H1 (cell line): Measurements from ENCODE around the gene ABHD8. TPM values are rescaled to one million over a fixed set of nuclear protein-coding genes. Genes with fewer than 3 reads are reported as not detected.

Experiments used
- ATF2 ChIP-seq: IDR thresholded peaks from 2 replicates; pipeline ENCODE4 v1.6.1; 2012; ENCODE audit warnings: low read length, inconsistent platforms
- ATF3 ChIP-seq: IDR thresholded peaks from 2 replicates; pipeline ENCODE4 v1.6.1; 2011; ENCODE audit warnings: low read depth, mild to moderate bottlenecking, low read length; ENCODE audit not compliant: insufficient read depth
- BRCA1 ChIP-seq: IDR thresholded peaks from 2 replicates; pipeline ENCODE4 v1.6.1; 2012; ENCODE audit warnings: low read depth, low read length, improper control_type of control experiment
- CBX8 ChIP-seq: fragments of 300-800, 300-1000 bp; sonication (generic); IDR thresholded peaks from 2 replicates; pipeline ENCODE4 v1.7.1; 2016; ENCODE audit warnings: low read depth, low read length, borderline replicate concordance
- EZH2 ChIP-seq: fragments of 200-600 bp; sonication (generic); IDR thresholded peaks from 2 replicates; pipeline ENCODE4 v1.7.1; 2012; ENCODE audit warnings: low read depth, mild to moderate bottlenecking, moderate library complexity, low read length, inconsistent platforms; ENCODE audit not compliant: severe bottlenecking
- GABPA ChIP-seq: IDR thresholded peaks from 2 replicates; pipeline ENCODE4 v1.6.1; 2011; ENCODE audit warnings: mild to moderate bottlenecking, low read length, moderate library complexity, borderline replicate concordance; ENCODE audit not compliant: insufficient read depth
- HDAC2 ChIP-seq, 2 experiments: fragments of 300-600 bp in 1 of 2; sonication (generic) in 1 of 2; IDR thresholded peaks; 2 replicates each; pipeline ENCODE4 v1.6.1; 2011 to 2012; ENCODE audit warnings: low read depth in 2 of 2, low read length in 2 of 2, mild to moderate bottlenecking in 2 of 2, moderate library complexity in 2 of 2, borderline replicate concordance in 1 of 2, inconsistent platforms in 1 of 2
- HDAC6 ChIP-seq: IDR thresholded peaks from one replicate; pipeline ENCODE4 v1.7.1; 2012; ENCODE audit warnings: low read depth, mild to moderate bottlenecking, inconsistent platforms, low read length, moderate library complexity
- JUN ChIP-seq: IDR thresholded peaks from 2 replicates; pipeline ENCODE4 v1.6.1; 2011; ENCODE audit warnings: low read depth, mild to moderate bottlenecking, improper control_type of control experiment, low read length
- POLR2AphosphoS5 ChIP-seq: IDR thresholded peaks from 2 replicates; pipeline ENCODE4 v1.6.1; 2011; ENCODE audit warnings: low read depth, low read length
- RFX5 ChIP-seq: IDR thresholded peaks from 2 replicates; pipeline ENCODE4 v1.6.1; 2011; ENCODE audit warnings: low read depth, low read length, improper control_type of control experiment, borderline replicate concordance
- SAP30 ChIP-seq: fragments of 300-600 bp; sonication (generic); IDR thresholded peaks from 2 replicates; pipeline ENCODE4 v1.7.1; 2012; ENCODE audit warnings: low read length, moderate library complexity, mild to moderate bottlenecking, inconsistent platforms; ENCODE audit not compliant: insufficient read depth, insufficient replicate concordance
- SIN3A ChIP-seq, 2 experiments: IDR thresholded peaks in 1 of 2; conservative IDR thresholded peaks in 1 of 2; 2 replicates each; pipeline ENCODE4 v1.6.1; 2011 to 2012; ENCODE audit warnings: low read length in 2 of 2, improper control_type of control experiment in 1 of 2, low read depth in 1 of 2, mild to moderate bottlenecking in 1 of 2
- SP1 ChIP-seq: IDR thresholded peaks from 2 replicates; pipeline ENCODE4 v1.6.1; 2011; ENCODE audit warnings: low read depth, low read length
- SP2 ChIP-seq: IDR thresholded peaks from 2 replicates; pipeline ENCODE4 v1.6.1; 2012; ENCODE audit warnings: mild to moderate bottlenecking, low read length, inconsistent platforms
- SRF ChIP-seq: IDR thresholded peaks from 2 replicates; pipeline ENCODE4 v1.6.1; 2011; ENCODE audit warnings: mild to moderate bottlenecking, low read depth, low read length, moderate library complexity
- TBP ChIP-seq: IDR thresholded peaks from 2 replicates; pipeline ENCODE4 v1.6.1; 2011; ENCODE audit warnings: low read depth, low read length, improper control_type of control experiment
- TCF12 ChIP-seq: IDR thresholded peaks from 2 replicates; pipeline ENCODE4 v1.6.1; 2011; ENCODE audit warnings: low read depth, mild to moderate bottlenecking, low read length
- USF2 ChIP-seq: IDR thresholded peaks from 2 replicates; pipeline ENCODE4 v1.6.1; 2011; ENCODE audit warnings: low read length, improper control_type of control experiment
- polyA plus RNA-seq, 7 experiments: library from polyadenylated mRNA; depleted of rRNA in 3 of 7; stranded (reverse) in 5 of 7; unstranded in 2 of 7; fragments of >200 nt in 5 of 7; fragments of 200-250 nt in 2 of 7; gene quantifications; 1 replicate in 5 of 7; 2 replicates in 1 of 7; 4 replicates in 1 of 7; pipeline versions ENCODE4 v1.2.1 to v1.2.3, GENCODE V29; 2011 to 2013; ENCODE audit warnings: missing spikeins in 2 of 7, mixed read lengths in 2 of 7
- total RNA-seq: library from RNA; stranded (reverse); fragmentation: NEBNext Ultra II Directional; extraction: Animal tissue kit (Norgen Biotek cat#: 25700); gene quantifications from 2 replicates; pipeline ENCODE4 v1.2.1, GENCODE V29; 2021

Gene ABHD8
- total and polyA plus RNA-seq, 2 of the 8 experiments (the other 6 are each of a cell fraction or from before 2014, with no cell fraction given) = 11.3 to 18.7 TPM

GRCh38 chr19:17266975-17267788, 36.0 kb downstream of the ABHD8 start, which contains the start of gene BABAM1 (continued):
- TF ChIP-seq POLR2AphosphoS5 (peak; percentile 67; the same call in 1 of the 2 replicates), RFX5 (no peak), SP1 (peak; percentile 100), TBP (peak; percentile 88), HDAC6 (no peak), TCF12 (no peak), SP2 (peak; percentile 44; the same call in 1 of the 2 replicates), SAP30 (peak; percentile 61), JUN (no peak), USF2 (no peak), BRCA1 (no peak), EZH2 (no peak), GABPA (peak; percentile 91), CBX8 (no peak), ATF2 (no peak), ATF3 (no peak), SRF (peak; percentile 35; the same call in 1 of the 2 replicates), SIN3A (conservative IDR thresholded peaks at IDR 0.05 in 1 of 2, IDR thresholded peaks at IDR 0.05 in 1 of 2; ENCODE audit: low read depth in 1 of 2, low read length in 2 of 2) (peak; percentile 52 to 73; a peak in 1 of 4 replicates), HDAC2 (IDR thresholded peaks at IDR 0.05; ENCODE audit: borderline replicate concordance in 1 of 2, low read depth in 2 of 2, low read length in 2 of 2) (peak in 1 of 2 experiments; percentile 93; a peak in 1 of 4 replicates)
